HG03460 (cell line): Measurements from ENCODE around the gene MYBPC2.
"Not testable (repeated sequence)": the region's sequence is repeated elsewhere in the genome, so short reads cannot be mapped to it uniquely, and the experiment has no call there.

Experiments
- ATAC-seq: cut with Tn5 transposase; IDR thresholded peaks from one replicate; pipeline ENCODE4 v1.9.1; 2021; ENCODE audit not compliant: unreplicated experiment

The MYBPC2 gene

DNA sequence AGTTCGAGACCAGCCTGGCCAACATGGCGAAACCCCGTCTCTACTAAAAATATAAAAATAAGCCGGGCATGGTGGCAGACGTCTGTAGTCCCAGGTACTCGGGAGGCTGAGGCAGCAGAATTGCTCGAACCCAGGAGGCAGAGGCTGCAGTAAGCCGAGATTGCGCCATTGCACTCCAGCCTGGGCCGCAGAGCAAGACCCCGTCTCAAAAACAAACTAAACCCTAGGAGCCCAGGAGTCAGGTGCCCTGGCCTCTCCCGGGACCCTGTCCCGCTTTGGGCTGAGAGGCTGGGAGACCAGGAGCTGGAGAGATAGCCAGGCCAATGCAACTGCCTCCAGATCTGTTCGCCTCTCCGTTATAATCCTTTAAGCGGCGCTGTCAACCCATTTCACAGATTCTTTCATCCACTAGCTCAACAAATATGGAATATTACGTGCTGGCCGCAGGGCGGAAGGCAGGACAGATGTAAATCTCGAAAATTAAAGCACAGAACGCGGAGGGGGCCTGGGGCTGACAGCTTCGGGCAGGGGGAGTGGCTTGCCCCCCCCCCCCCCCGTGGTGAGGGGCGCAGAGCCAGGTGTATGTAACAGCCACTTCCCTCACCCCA, 5.3 kb upstream of the MYBPC2 start:
- no peak for ATAC-seq

GRCh38 chr19:50427997-50428425, 4.7 kb upstream of the MYBPC2 start:
- no peak for ATAC-seq

DNA sequence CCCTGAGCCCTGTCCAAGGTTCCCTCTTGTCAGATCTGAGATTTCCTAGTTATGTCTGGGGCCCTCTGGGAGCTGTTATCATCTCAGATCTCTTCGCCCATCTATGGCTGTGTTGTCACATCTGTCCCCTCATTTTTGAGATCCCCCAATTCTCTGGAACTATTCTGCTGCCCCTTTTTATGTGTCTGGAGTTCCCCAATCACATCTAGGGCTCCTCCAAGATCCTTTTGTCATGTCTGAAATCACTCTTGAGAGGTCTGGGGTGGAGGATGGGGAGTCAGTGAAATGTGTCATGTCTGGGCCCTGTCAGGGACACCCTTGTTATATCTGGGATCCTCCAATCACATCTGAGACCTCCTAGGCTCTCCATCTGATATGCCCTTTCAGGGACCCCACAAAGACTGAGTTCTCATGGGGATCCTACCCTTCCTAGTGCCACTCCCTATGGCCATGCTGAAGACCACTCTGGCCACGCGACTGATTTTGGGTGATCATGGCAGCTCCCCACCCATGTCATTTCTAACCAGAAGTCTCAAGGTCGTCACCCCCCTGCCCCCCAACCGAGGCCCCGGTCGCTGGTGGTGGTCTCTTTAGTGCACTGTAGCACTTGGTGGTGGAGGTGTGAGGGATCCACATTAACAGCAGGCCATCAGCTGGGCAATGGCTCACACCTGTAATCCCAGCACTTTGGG, 3.8 kb upstream of the MYBPC2 start:
- no peak for ATAC-seq

DNA sequence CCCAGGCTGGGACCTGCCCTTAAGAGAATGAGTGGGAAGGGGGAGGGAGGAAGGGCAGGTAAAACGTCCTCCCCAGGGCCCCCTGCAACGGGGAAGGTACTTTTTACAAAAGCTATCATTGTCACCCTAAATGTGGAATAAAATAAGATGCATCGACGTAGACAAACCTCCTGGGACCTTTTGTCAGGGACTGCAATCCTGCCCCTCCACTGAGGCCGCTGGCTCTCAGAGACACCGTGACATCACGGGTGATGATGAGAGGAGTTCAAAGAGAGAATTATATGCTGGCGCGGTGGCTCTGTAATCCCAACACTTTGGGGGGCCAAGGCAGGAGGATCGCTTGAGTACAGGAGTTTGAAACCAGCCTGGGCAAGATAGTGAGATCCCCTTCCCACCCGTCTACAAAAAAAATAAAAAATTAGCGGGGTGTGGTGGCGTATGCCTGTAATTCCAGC, 1.8 kb upstream of the MYBPC2 start:
- no peak for ATAC-seq

- ATAC-seq, result peak; percentile 55
Observed at GRCh38 chr19:50431343-50432220, 1.1 kb upstream of the MYBPC2 start.

- ATAC-seq, result no peak
Observed at GRCh38 chr19:50433201-50434180, 799 bp downstream of the MYBPC2 start.

- no peak for ATAC-seq
Observed at GRCh38 chr19:50434525-50434924, 1.8 kb downstream of the MYBPC2 start.

GRCh38 chr19:50435221-50435620, 2.5 kb downstream of the MYBPC2 start:
- ATAC-seq, result no peak

GRCh38 chr19:50435627-50436026, 2.9 kb downstream of the MYBPC2 start:
- ATAC-seq, result no peak

GRCh38 chr19:50437862-50438449, 5.3 kb downstream of the MYBPC2 start:
- ATAC-seq, result no peak

DNA sequence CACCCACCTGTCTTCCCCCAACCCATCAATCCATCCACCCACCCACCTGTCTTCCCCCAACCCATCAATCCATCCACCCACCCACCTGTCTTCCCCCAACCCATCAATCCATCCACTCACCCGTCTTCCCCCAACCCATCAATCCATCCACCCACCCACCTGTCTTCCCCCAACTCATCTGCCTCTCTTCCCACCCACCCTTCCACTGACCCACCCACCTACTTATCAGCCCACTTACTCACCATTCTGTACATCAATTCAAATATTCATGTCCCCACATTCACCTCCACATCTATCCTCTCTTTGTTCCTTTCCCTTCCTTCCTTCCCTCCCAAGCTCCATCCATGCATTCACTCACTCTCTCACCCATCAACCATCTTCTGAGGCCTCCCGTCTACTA, 6.4 kb downstream of the MYBPC2 start:
- ATAC-seq, result not testable (repeated sequence)

DNA sequence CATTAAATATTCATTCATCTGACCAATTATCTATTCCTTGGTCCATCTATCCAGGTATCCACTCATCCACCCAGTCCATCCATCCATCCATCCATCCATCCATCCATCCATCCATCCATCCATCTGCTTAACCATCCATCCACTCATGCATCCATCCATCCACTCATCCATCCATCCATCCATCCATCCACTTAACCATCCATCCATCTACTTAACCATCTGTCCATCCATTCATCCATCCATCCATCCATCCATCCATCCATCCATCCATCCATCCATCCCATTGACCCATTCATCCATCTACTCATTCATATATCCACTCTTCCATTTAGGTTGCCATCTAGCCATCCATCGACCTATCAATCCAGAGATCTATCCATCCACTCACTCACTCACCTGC, 11.4 kb downstream of the MYBPC2 start:
- ATAC-seq, result no peak

DNA sequence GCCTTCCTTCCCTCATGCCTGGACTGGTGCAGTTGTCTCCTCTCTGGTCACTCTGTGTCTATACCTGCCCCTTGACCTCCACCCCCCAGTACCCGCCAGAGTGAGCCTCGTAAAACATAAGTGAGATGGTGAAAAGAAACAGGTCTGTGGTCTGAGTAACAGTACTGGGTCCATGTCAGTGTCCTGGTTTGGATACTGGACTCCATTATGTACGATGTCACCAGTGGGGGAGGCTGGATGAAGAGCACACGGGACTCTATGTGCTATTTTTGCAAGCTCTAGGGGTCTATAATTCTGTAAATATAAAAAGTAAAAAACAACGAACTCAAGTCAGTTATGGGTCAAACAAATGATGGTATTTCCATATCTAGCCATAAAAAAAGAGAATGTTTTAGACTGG, 14.4 kb downstream of the MYBPC2 start:
- ATAC-seq, result no peak

- ATAC-seq, result no peak
Observed at GRCh38 chr19:50447750-50448149, 15.1 kb downstream of the MYBPC2 start.

- no peak for ATAC-seq
Observed at GRCh38 chr19:50449236-50449899, 16.7 kb downstream of the MYBPC2 start.

DNA sequence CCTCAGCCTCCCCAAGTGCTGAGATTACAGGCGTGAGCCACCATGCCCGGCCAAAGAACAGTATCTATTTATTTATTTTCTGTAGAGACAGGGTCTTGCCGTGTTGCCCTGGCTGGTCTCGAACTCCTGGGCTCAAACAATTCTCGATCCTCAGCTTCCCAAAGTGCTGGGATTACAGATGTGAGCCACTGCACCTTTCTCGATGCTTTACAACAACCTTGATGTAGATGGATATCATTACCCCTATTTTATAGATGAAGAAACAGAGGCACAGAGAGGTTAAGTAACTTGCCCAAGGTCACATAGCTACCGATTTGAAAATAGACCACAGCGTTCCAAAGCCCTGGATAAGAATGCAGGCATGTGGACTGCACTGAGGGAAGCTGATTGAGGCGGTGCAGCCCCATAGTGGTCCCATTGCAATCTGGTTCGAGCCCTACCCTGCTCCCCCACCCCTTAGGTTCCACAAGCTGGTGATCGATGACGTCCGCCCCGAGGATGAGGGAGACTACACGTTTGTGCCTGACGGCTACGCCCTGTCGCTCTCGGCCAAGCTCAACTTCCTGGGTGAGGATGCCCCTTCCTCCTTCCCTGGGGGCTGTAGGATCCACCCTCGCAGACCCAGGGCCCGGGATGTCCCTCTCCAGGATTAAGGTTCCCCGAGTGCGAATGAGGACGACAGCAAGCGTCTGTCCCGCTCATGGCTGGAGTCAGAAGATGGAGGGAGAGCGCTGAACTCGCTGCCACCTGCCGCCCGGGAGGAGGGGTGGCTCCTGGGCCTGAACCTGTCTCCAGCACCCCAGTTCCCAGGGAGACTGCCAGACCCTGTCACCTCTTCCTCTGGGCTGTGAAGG, 17.9 kb downstream of the MYBPC2 start:
- no peak for ATAC-seq

DNA sequence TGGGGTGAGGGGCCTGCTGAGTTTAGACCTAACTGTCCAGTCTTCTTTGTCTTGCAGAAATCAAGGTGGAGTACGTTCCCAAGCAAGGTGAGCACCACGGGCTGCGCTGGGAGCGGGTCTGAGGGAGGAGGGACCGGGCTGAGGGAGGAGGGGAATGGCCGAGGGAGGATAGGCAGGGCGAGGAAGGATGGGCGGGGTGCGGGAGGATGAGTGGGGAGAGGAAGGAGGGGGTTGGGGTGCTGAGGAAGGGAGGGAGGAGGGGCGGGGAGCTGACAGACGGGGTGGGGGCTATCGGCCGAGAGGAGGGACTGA, 18.5 kb downstream of the MYBPC2 start:
- no peak for ATAC-seq

- no peak for ATAC-seq
Observed at GRCh38 chr19:50453243-50453642, 20.6 kb downstream of the MYBPC2 start.

DNA sequence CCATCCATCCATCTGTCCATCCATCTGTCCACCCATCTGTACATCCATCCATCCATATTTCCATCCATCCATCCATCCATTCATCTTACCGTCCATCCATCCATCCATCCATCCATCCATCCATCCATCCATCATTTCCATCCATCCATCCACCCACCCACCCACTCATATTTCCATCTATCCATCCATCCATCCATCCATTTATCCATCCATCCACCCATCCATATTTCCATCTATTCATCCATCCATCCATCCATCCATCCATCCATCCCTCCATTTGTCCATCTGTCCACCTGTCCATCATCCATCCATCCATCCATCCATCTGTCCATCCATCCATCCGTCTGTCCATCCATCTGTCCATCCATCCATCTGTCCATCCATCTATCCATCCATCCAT, 23.3 kb downstream of the MYBPC2 start:
- ATAC-seq, result no peak
